AG09319 (cell line): ENCODE results near the gene MRPL32.

Experiments used
- DNase-seq: peaks from one replicate; pipeline ENCODE4 v3.0.0-alpha.2; 2010; ENCODE audit warnings: low read depth; ENCODE audit errors: extremely low read depth
- CTCF ChIP-seq: IDR thresholded peaks from 2 replicates; pipeline ENCODE4 v1.5.1; 2011; ENCODE audit warnings: low read depth, mild to moderate bottlenecking, inconsistent platforms, low read length, moderate library complexity

The MRPL32 gene

GRCh38 chr7:42914421-42915045 lies 17.6 kb upstream of the MRPL32 start:
- TF ChIP-seq CTCF: no peak
- DNase-seq: no peak

- no peak for TF ChIP-seq CTCF
- DNase-seq: no peak
These were observed 16.8 kb upstream of the MRPL32 start for GRCh38 chr7:42915356-42915755.

GRCh38 chr7:42922017-42922753 lies 10.0 kb upstream of the MRPL32 start:
- no peak for DNase-seq
- TF ChIP-seq CTCF: no peak

GRCh38 chr7:42924223-42924838 lies 7.8 kb upstream of the MRPL32 start:
- DNase-seq: no peak
- no peak for TF ChIP-seq CTCF

GRCh38 chr7:42925630-42926029 lies 6.5 kb upstream of the MRPL32 start:
- DNase-seq: no peak
- TF ChIP-seq CTCF: no peak

- no peak for TF ChIP-seq CTCF
These were observed 6.0 kb upstream of the MRPL32 start for GRCh38 chr7:42926204-42926603.

GRCh38 chr7:42928754-42929153 lies 3.4 kb upstream of the MRPL32 start:
- DNase-seq: no peak
- no peak for TF ChIP-seq CTCF

More at GRCh38 chr7:42926204-42926603, 6.0 kb upstream of the MRPL32 start:
- no peak for DNase-seq
